Upper lobe of left lung (tissue), 4 donors: ENCODE measurements around the gene PSMD8.

Source experiments
- CTCF ChIP-seq, 6 experiments: fragments of 450-650 bp in 4 of 6; fragments of 200-600 bp in 2 of 6; sonication (generic) in 2 of 6; IDR thresholded peaks; one replicate each; pipeline ENCODE4 v1.5.1; 2016 to 2019; ENCODE audit warnings: antibody characterized with exemption in 6 of 6
- EP300 ChIP-seq, 4 donors: sonication (generic); formaldehyde crosslinking; IDR thresholded peaks; one replicate each; pipeline ENCODE4 v1.5.1; 2017; ENCODE audit warnings: antibody characterized with exemption in 4 of 4, control low read depth in 2 of 4
- POLR2A ChIP-seq, 4 donors: fragments of 450-650 bp; IDR thresholded peaks; one replicate each; pipeline ENCODE4 v1.5.1; 2016 to 2017; ENCODE audit warnings: antibody characterized with exemption in 4 of 4, mild to moderate bottlenecking in 2 of 4
- POLR2AphosphoS5 ChIP-seq, 2 donors: sonication (generic); formaldehyde crosslinking; IDR thresholded peaks; one replicate each; pipeline ENCODE4 v1.5.1; 2017; ENCODE audit warnings: antibody characterized with exemption in 2 of 2

- no peak for TF ChIP-seq CTCF (IDR thresholded peaks at IDR 0.05)
- no peak for TF ChIP-seq EP300 (IDR thresholded peaks at IDR 0.05)
- no peak for TF ChIP-seq POLR2A (IDR thresholded peaks at IDR 0.05)
- no peak for TF ChIP-seq POLR2AphosphoS5 (IDR thresholded peaks at IDR 0.05)
These were observed 15.9 kb downstream of the PSMD8 start for GRCh38 chr19:38389957-38390924.
